Breast epithelium (tissue), 3 donors: ENCODE data around the gene YKT6.

Source experiments
- CTCF ChIP-seq, 3 donors: fragments of 450-650 bp; IDR thresholded peaks; one replicate each; pipeline ENCODE4 v1.5.1; 2016 to 2017; ENCODE audit warnings: antibody characterized with exemption in 3 of 3, mild to moderate bottlenecking in 3 of 3, moderate library complexity in 3 of 3
- POLR2A ChIP-seq: fragments of 450-650 bp; IDR thresholded peaks from one replicate; pipeline ENCODE4 v1.6.1; 2016; ENCODE audit warnings: antibody characterized with exemption, mild to moderate bottlenecking, moderate library complexity
- POLR2AphosphoS5 ChIP-seq, 3 donors: sonication (generic); formaldehyde crosslinking; IDR thresholded peaks; one replicate each; pipeline ENCODE4 v1.6.1; 2017; ENCODE audit warnings: antibody characterized with exemption in 3 of 3

DNA sequence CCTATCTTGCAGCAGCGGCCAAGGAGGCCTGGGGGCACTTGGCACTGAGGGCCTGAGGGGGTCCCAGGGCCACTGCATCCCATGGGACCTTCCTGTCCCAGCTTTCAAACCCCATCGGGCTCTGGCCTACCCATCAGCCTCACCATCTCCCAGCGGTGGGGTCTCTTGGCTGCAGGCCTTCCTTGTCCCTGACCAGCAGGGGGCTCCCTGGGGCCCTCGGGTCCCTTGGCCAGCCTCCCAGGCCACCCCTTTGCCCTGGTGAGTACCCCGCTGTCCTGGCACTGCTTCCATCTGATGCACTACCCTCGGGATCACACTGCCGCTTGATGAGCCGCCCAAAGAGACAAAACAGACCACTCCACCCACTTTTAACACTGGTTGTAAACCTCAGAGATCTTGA, 43.5 kb downstream of the YKT6 start:
- TF ChIP-seq CTCF (IDR thresholded peaks at IDR 0.05) (no peak), POLR2AphosphoS5 (IDR thresholded peaks at IDR 0.05) (no peak), POLR2A (no peak)
